Progenitor cell of endocrine pancreas (in vitro differentiated cells): ENCODE results near the gene ANO3. TPM values are rescaled to one million over a fixed set of nuclear protein-coding genes. Genes with fewer than 3 reads are reported as not detected.

ENCODE experiments used
- DNase-seq: peaks from one replicate; pipeline ENCODE4 v3.0.0; 2021; ENCODE audit warnings: low spot score; ENCODE audit not compliant: unreplicated experiment
- H3K27ac Mint-ChIP-seq: 2 replicates; pipeline ENCODE4 v1.8.0; 2021; ENCODE audit warnings: mild to moderate bottlenecking, moderate library complexity, mixed read lengths
- H3K27me3 Mint-ChIP-seq: 2 replicates; pipeline ENCODE4 v1.8.0; 2021; ENCODE audit warnings: mixed read lengths
- H3K36me3 Mint-ChIP-seq: 2 replicates; pipeline ENCODE4 v1.8.0; 2022; ENCODE audit warnings: mixed read lengths; ENCODE audit not compliant: insufficient read depth
- H3K4me1 Mint-ChIP-seq: 2 replicates; pipeline ENCODE4 v1.8.0; 2021; ENCODE audit warnings: low read depth, mixed read lengths
- H3K4me3 Mint-ChIP-seq: 2 replicates; pipeline ENCODE4 v1.8.0; 2021; ENCODE audit warnings: low read depth, mild to moderate bottlenecking, moderate library complexity, mixed read lengths
- H3K9me3 Mint-ChIP-seq: 2 replicates; pipeline ENCODE4 v1.8.0; 2021; ENCODE audit warnings: low read depth, mixed read lengths
- CTCF ChIP-seq: fragments of 200-600 bp; sonication (generic); IDR thresholded peaks from one replicate; pipeline ENCODE4 v1.5.0; 2021; ENCODE audit warnings: antibody characterized with exemption, mild to moderate bottlenecking; ENCODE audit not compliant: unreplicated experiment
- total RNA-seq: library from RNA; stranded (reverse); gene quantifications from 2 replicates; pipeline ENCODE4 v1.2.1, GENCODE V29; 2021

Gene ANO3
- total RNA-seq, 1 donor from 2014 or later: 0.53 TPM

- TF ChIP-seq CTCF: no peak
- Mint-ChIP-seq H3K4me3 (no peak overlapping the region), H3K9me3 (no peaks in the 10 kb centered on the region), H3K4me1 (no peaks in the 10 kb centered on the region), H3K27me3 (peaks cover 3% of the 10 kb centered on the region), H3K36me3 (no peaks in the 10 kb centered on the region), H3K27ac (no peak overlapping the region)
- DNase-seq: no peak
Measured at GRCh38 chr11:26655287-26655686, 323.4 kb downstream of the ANO3 start.

- no peak for DNase-seq
- Mint-ChIP-seq H3K4me1 (no peaks in the 10 kb centered on the region), H3K27ac (no peak overlapping the region), H3K4me3 (no peak overlapping the region), H3K27me3 (no peaks in the 10 kb centered on the region), H3K9me3 (no peaks in the 10 kb centered on the region), H3K36me3 (no peaks in the 10 kb centered on the region)
- no peak for TF ChIP-seq CTCF
Measured at GRCh38 chr11:26662916-26663315, 331.0 kb downstream of the ANO3 start.

- DNase-seq: no peak
- H3K27me3 Mint-ChIP-seq: no peaks in the 10 kb centered on the region
- no peaks in the 10 kb centered on the region for H3K9me3 Mint-ChIP-seq
- H3K4me1 Mint-ChIP-seq: no peaks in the 10 kb centered on the region
- no peak for TF ChIP-seq CTCF
- H3K4me3 Mint-ChIP-seq: no peak overlapping the region
- H3K27ac Mint-ChIP-seq: no peak overlapping the region
- no peaks in the 10 kb centered on the region for H3K36me3 Mint-ChIP-seq
Measured at GRCh38 chr11:26665036-26665435, 333.1 kb downstream of the ANO3 start.

- Mint-ChIP-seq H3K36me3 (no peaks in the 10 kb centered on the region), H3K9me3 (no peaks in the 10 kb centered on the region), H3K27ac (no peak overlapping the region), H3K4me1 (no peaks in the 10 kb centered on the region), H3K4me3 (no peak overlapping the region), H3K27me3 (no peaks in the 10 kb centered on the region)
- DNase-seq: no peak
- TF ChIP-seq CTCF: no peak
Measured at GRCh38 chr11:26665946-26666345, 334.0 kb downstream of the ANO3 start.

- no peak for TF ChIP-seq CTCF
- Mint-ChIP-seq H3K36me3 (no peaks in the 10 kb centered on the region), H3K9me3 (no peaks in the 10 kb centered on the region), H3K27me3 (no peaks in the 10 kb centered on the region), H3K4me1 (peaks cover 2% of the 10 kb centered on the region), H3K4me3 (no peak overlapping the region), H3K27ac (no peak overlapping the region)
- no peak for DNase-seq
Measured at GRCh38 chr11:26675233-26675928, 343.5 kb downstream of the ANO3 start.
